PC-3 (cell line): ENCODE results near the gene IL19. TPM values are rescaled to one million over a fixed set of nuclear protein-coding genes. Genes with fewer than 3 reads are reported as not detected.

Experiments
- ATAC-seq: fragments of 200-7000 bp; cut with Tn5 transposase; 2 replicates; pipeline ENCODE4 v1.9.1; 2020; ENCODE audit warnings: mild to moderate bottlenecking, moderate library complexity
- BruUV-seq: library from RNA; stranded (reverse); fragments of 400-500 nt; replicated peaks from 2 replicates; lab custom pipeline; 2021; lab: Mats Ljungman, UMichigan
- CTCF ChIA-PET: fragments of 300-600 bp; sonication (Branson Sonifier 250); formaldehyde crosslinking; loops from one replicate; lab custom pipeline; 2022; ENCODE audit warnings: antibody characterized with exemption; lab: Charles Lee
- POLR2A ChIA-PET: fragments of 300-600 bp; sonication (Branson Sonifier 250); formaldehyde crosslinking; loops from one replicate; lab custom pipeline; 2022; ENCODE audit warnings: antibody characterized with exemption; ENCODE audit not compliant: unreplicated experiment; lab: Charles Lee
- DNase-seq: peaks from one replicate; pipeline ENCODE4 v3.0.0-alpha.2; 2015
- H2AFZ ChIP-seq: fragments of 300-600 bp; sonication (generic); 2 replicates; pipeline ENCODE4 v1.6.0; 2016; ENCODE audit warnings: antibody characterized with exemption, low read length
- H3F3A ChIP-seq: fragments of 300-600 bp; sonication (generic); one replicate; pipeline ENCODE4 v1.6.0; 2017; ENCODE audit warnings: antibody characterized with exemption, low read length, control low read depth, mild to moderate bottlenecking; ENCODE audit not compliant: unreplicated experiment
- H3K27ac ChIP-seq: fragments of 300-600 bp; sonication (generic); 2 replicates; pipeline ENCODE4 v1.5.1; 2016; ENCODE audit warnings: mild to moderate bottlenecking, low read length
- H3K27me3 ChIP-seq: fragments of 300-600 bp; sonication (generic); 2 replicates; pipeline ENCODE4 v1.6.1; 2016; ENCODE audit warnings: low read length, mixed read lengths
- H3K36me3 ChIP-seq: fragments of 300-600 bp; sonication (generic); 2 replicates; pipeline ENCODE4 v1.6.1; 2016; ENCODE audit warnings: low read depth, mixed run types, low read length, mixed read lengths
- H3K4me1 ChIP-seq: fragments of 300-600 bp; sonication (generic); 2 replicates; pipeline ENCODE4 v1.5.1; 2016; ENCODE audit warnings: low read length; ENCODE audit not compliant: insufficient read depth
- H3K4me2 ChIP-seq: fragments of 300-600 bp; sonication (generic); 2 replicates; pipeline ENCODE4 v1.6.0; 2016; ENCODE audit warnings: low read length
- H3K4me3 ChIP-seq: fragments of 300-600 bp; sonication (generic); 2 replicates; pipeline ENCODE4 v1.5.1; 2016; ENCODE audit warnings: mild to moderate bottlenecking, low read length, mixed read lengths
- H3K79me2 ChIP-seq: fragments of 300-600 bp; sonication (generic); 2 replicates; pipeline ENCODE4 v1.6.1; 2017; ENCODE audit warnings: low read length, mixed read lengths
- H3K9ac ChIP-seq: fragments of 300-600 bp; sonication (generic); 2 replicates; pipeline ENCODE4 v1.6.0; 2016; ENCODE audit warnings: mild to moderate bottlenecking, low read length
- H3K9me2 ChIP-seq: fragments of 300-600 bp; sonication (generic); replicated peaks from 2 replicates; pipeline ENCODE4 v1.6.1; 2016; ENCODE audit warnings: mixed run types, low read length, mixed read lengths
- H3K9me3 ChIP-seq: fragments of 300-600 bp; sonication (generic); 2 replicates; pipeline ENCODE4 v1.6.1; 2016; ENCODE audit warnings: low read length, mixed read lengths
- H4K20me1 ChIP-seq: fragments of 300-600 bp; sonication (generic); 2 replicates; pipeline ENCODE4 v1.6.1; 2016; ENCODE audit warnings: low read length, mixed read lengths
- EZH2 ChIP-seq: fragments of 300-600 bp; sonication (generic); IDR thresholded peaks from one replicate; pipeline ENCODE4 v1.6.1; 2017; ENCODE audit warnings: antibody characterized with exemption, mild to moderate bottlenecking, low read length; ENCODE audit not compliant: unreplicated experiment
- EZH2phosphoT487 ChIP-seq: fragments of 300-600 bp; sonication (generic); IDR thresholded peaks from 2 replicates; pipeline ENCODE4 v1.6.1; 2018; ENCODE audit warnings: mild to moderate bottlenecking, antibody characterized with exemption, low read length, borderline replicate concordance
- intact Hi-C: fragments of 100-400 bp; cut with micrococcal nuclease; formaldehyde crosslinking; loops from 2 replicates; pipeline ENCODE4 v1.9.0; 2023
- total RNA-seq: library from RNA; depleted of rRNA; stranded (reverse); fragments of >200 nt; gene quantifications from 2 replicates; pipeline ENCODE4 v1.2.3, GENCODE V29; 2014
- TF ChIP-seq, protein P1 (sequence below): fragments of 300-600 bp; sonication (generic); conservative IDR thresholded peaks from 2 replicates; pipeline ENCODE4 v1.5.1; 2017; ENCODE audit warnings: antibody characterized with exemption, low read depth, mild to moderate bottlenecking, low read length

The IL19 gene
- total RNA-seq, 1 experiment from 2014 or later = not detected

DNA sequence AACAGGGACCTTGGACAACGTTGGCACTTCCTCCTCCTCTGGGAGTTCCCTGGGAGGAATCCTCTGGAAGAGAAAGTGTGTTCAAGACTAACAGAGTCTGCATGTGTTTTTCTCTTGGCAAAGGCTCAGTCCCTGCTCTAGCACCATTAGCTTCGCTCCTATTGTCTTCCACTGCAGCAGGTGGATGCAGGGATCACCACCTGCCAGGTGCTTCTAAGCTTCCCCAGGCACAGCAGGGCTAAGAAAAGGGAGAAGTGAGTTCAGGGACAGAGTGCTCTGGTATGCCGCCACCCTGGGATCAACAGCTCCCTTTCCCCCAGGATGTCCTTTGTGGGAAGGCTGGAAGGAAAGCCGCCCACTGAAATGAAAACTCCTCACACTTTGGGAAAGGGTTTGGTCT, 50.9 kb downstream of the IL19 start:
- Histone ChIP-seq H2AFZ (no peak overlapping the region), H3F3A (no peaks in the 10 kb centered on the region), H4K20me1 (no peaks in the 10 kb centered on the region), H3K9ac (no peak overlapping the region), H3K27ac (no peak overlapping the region), H3K36me3 (no peaks in the 10 kb centered on the region), H3K4me1 (no peaks in the 10 kb centered on the region), H3K4me3 (no peak overlapping the region), H3K9me2 (no peaks in the 10 kb centered on the region), H3K4me2 (no peak overlapping the region), H3K9me3 (no peaks in the 10 kb centered on the region), H3K79me2 (no peaks in the 10 kb centered on the region), H3K27me3 (0 out of 2 replicates have a peak, but pooled peaks cover 6% of the 10 kb centered on the region)
- no peak for ATAC-seq
- CTCF ChIA-PET = no interaction called here
- POLR2A ChIA-PET = no interaction called here
- intact Hi-C loops = no loop called here
- BruUV-seq = no TSS peak
- DNase-seq = no peak
- TF ChIP-seq, protein P1, sequence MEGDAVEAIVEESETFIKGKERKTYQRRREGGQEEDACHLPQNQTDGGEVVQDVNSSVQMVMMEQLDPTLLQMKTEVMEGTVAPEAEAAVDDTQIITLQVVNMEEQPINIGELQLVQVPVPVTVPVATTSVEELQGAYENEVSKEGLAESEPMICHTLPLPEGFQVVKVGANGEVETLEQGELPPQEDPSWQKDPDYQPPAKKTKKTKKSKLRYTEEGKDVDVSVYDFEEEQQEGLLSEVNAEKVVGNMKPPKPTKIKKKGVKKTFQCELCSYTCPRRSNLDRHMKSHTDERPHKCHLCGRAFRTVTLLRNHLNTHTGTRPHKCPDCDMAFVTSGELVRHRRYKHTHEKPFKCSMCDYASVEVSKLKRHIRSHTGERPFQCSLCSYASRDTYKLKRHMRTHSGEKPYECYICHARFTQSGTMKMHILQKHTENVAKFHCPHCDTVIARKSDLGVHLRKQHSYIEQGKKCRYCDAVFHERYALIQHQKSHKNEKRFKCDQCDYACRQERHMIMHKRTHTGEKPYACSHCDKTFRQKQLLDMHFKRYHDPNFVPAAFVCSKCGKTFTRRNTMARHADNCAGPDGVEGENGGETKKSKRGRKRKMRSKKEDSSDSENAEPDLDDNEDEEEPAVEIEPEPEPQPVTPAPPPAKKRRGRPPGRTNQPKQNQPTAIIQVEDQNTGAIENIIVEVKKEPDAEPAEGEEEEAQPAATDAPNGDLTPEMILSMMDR = no peak
- no peak for TF ChIP-seq EZH2
- TF ChIP-seq EZH2phosphoT487 = no peak

DNA sequence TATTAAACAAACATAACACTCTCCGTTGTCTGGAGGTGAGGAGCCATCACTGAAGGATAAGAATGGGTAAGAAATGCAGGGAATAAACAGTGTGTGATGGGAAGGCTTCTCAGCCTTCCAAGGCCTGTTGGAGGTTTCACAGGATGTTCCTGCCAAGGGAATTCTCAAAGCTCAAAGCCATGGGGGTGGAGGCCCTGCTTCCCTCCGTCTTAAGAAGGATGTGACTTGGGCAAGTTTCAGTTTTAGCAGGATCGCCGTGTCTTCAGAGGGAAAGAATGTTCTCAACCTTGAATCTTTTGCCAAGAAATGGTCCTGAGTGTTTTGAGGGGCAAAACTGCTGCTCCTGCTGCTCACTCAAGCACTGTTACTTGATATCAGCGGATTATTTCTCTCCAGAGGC, 53.2 kb downstream of the IL19 start:
- Histone ChIP-seq H3K4me3 (no peak overlapping the region), H2AFZ (no peak overlapping the region), H3K79me2 (no peaks in the 10 kb centered on the region), H3K36me3 (no peaks in the 10 kb centered on the region), H3K27me3 (0 out of 2 replicates have a peak, but pooled peaks cover 6% of the 10 kb centered on the region), H3K9me3 (no peaks in the 10 kb centered on the region), H3K9me2 (no peaks in the 10 kb centered on the region), H4K20me1 (no peaks in the 10 kb centered on the region), H3K27ac (no peak overlapping the region), H3K9ac (no peak overlapping the region), H3K4me1 (no peaks in the 10 kb centered on the region), H3K4me2 (no peak overlapping the region), H3F3A (no peaks in the 10 kb centered on the region)
- no TSS peak for BruUV-seq
- intact Hi-C loops = no loop called here
- TF ChIP-seq EZH2 = no peak
- TF ChIP-seq EZH2phosphoT487 = no peak
- TF ChIP-seq, protein P1 = no peak
- DNase-seq = no peak
- ATAC-seq = no peak
- ChIA-PET CTCF (no interaction called here), POLR2A (no interaction called here)

DNA sequence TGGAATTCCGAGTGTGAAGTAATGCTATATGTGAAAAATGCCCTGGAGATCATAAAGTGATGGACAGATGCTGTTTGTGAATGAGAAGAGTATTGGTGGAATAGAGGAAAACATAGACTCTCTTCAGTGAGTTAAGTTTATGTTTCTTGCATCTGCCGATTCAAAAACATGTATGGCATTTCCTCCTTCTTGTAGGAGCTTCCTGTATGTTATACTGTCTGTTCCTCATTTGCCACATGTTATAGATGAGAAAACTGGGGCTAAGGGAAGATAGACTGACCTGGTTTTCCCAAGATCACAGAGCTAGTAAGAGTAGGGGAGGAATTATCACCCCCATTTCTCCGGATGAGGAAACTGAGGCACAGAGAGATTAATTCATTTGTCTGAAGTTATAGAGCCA, 53.8 kb downstream of the IL19 start:
- H3K9ac ChIP-seq = no peak overlapping the region
- no peak overlapping the region for H3K27ac ChIP-seq
- no peak for ATAC-seq
- H3K4me3 ChIP-seq = no peak overlapping the region
- intact Hi-C loops = no loop called here
- H3F3A ChIP-seq = no peaks in the 10 kb centered on the region
- no peaks in the 10 kb centered on the region for H4K20me1 ChIP-seq
- H3K4me2 ChIP-seq = no peak overlapping the region
- ChIA-PET POLR2A (no interaction called here), CTCF (no interaction called here)
- H3K9me2 ChIP-seq = no peaks in the 10 kb centered on the region
- no peaks in the 10 kb centered on the region for H3K4me1 ChIP-seq
- no TSS peak for BruUV-seq
- H2AFZ ChIP-seq = no peak overlapping the region
- no peaks in the 10 kb centered on the region for H3K36me3 ChIP-seq
- DNase-seq = no peak
- H3K27me3 ChIP-seq = 0 out of 2 replicates have a peak, but pooled peaks cover 6% of the 10 kb centered on the region
- no peaks in the 10 kb centered on the region for H3K9me3 ChIP-seq
- no peaks in the 10 kb centered on the region for H3K79me2 ChIP-seq
- TF ChIP-seq, protein P1 = no peak
- TF ChIP-seq EZH2 (no peak), EZH2phosphoT487 (no peak)
